ENCODE data around the gene KCNN3. TPM values are rescaled to one million over a fixed set of nuclear protein-coding genes. Genes with fewer than 3 reads are reported as not detected.

The KCNN3 gene
- total RNA-seq, 4 donors from 2014 or later: 5.0 to 30.0 (median 20.8) TPM

- H3K27ac ChIP-seq: no peak overlapping the region
- no peak overlapping the region for H3K4me3 ChIP-seq
- H3K27me3 ChIP-seq: no peaks in the 10 kb centered on the region
- in situ Hi-C loops (cut with MboI; ENCODE audit: low sequenced_read_pairs in 4 of 4) (loop anchor here (5.0 to 10.0 kb wide), 3 partner anchors 215 to 317 kb away; partner anchors contain the start of gene CHRNB2 (in 2 of the 4)), intact Hi-C loops (cut with DNase I; ENCODE audit: low total_unique reads) (no loop called here)
- peaks cover 3 to 4% of the 10 kb centered on the region in 2 donors for H3K4me1 ChIP-seq
- TF ChIP-seq POLR2A (IDR thresholded peaks at IDR 0.05): no peak
- TF ChIP-seq CTCF (IDR thresholded peaks at IDR 0.05 in 4 of 5, conservative IDR thresholded peaks at IDR 0.05 in 1 of 5): no peak
- no peaks in the 10 kb centered on the region for H3K9me3 ChIP-seq
- H3K36me3 ChIP-seq: no peaks in the 10 kb centered on the region
- DNase-seq (no peak), ATAC-seq (no peak)
These were observed 11.9 kb upstream of the KCNN3 start for GRCh38 chr1:154881820-154882535.

GRCh38 chr1:154880671-154881070 is 10.6 kb upstream of the KCNN3 start:
- no peaks in the 10 kb centered on the region for H3K36me3 ChIP-seq
- peaks cover 3 to 4% of the 10 kb centered on the region in 2 donors for H3K4me1 ChIP-seq
- ATAC-seq (no peak), DNase-seq (no peak)
- H3K4me3 ChIP-seq: no peak overlapping the region
- no peak for TF ChIP-seq CTCF (IDR thresholded peaks at IDR 0.05 in 4 of 5, conservative IDR thresholded peaks at IDR 0.05 in 1 of 5)
- no peak for TF ChIP-seq POLR2A (IDR thresholded peaks at IDR 0.05)
- H3K27ac ChIP-seq: no peak overlapping the region
- intact Hi-C loops (cut with DNase I; ENCODE audit: low total_unique reads): no loop called here
- in situ Hi-C loops (cut with MboI; ENCODE audit: low sequenced_read_pairs in 4 of 4): loop anchor here (5.0 to 10.0 kb wide), 3 partner anchors 213 to 316 kb away; partner anchors contain the start of gene CHRNB2 (in 2 of the 4)
- no peaks in the 10 kb centered on the region for H3K9me3 ChIP-seq
- H3K27me3 ChIP-seq: no peaks in the 10 kb centered on the region

GRCh38 chr1:154879038-154879421 is 8.9 kb upstream of the KCNN3 start:
- TF ChIP-seq POLR2A (IDR thresholded peaks at IDR 0.05) (no peak), CTCF (IDR thresholded peaks at IDR 0.05 in 4 of 5, conservative IDR thresholded peaks at IDR 0.05 in 1 of 5) (no peak)
- H3K4me1 ChIP-seq: peaks cover 3 to 4% of the 10 kb centered on the region in 2 donors
- no peaks in the 10 kb centered on the region for H3K27me3 ChIP-seq
- intact Hi-C loops (cut with DNase I; ENCODE audit: low total_unique reads) (loop anchor here (2.0 to 10.0 kb wide), 2 partner anchors 106 to 184 kb away; no protein-coding TSS in a partner anchor), in situ Hi-C loops (cut with MboI; ENCODE audit: low sequenced_read_pairs in 4 of 4) (no loop called here)
- DNase-seq (no peak), ATAC-seq (no peak)
- H3K27ac ChIP-seq: no peak overlapping the region
- no peak overlapping the region for H3K4me3 ChIP-seq
- no peaks in the 10 kb centered on the region for H3K9me3 ChIP-seq
- no peaks in the 10 kb centered on the region for H3K36me3 ChIP-seq

GRCh38 chr1:154878371-154879037 is 8.4 kb upstream of the KCNN3 start:
- DNase-seq (peak; percentile 65 to 79), ATAC-seq (peak; percentile 80 to 84)
- no peaks in the 10 kb centered on the region for H3K9me3 ChIP-seq
- no peaks in the 10 kb centered on the region for H3K27me3 ChIP-seq
- peak overlapping the region in 3 of 4 donors; percentile 29 to 69 (median 58) for H3K27ac ChIP-seq
- TF ChIP-seq POLR2A (IDR thresholded peaks at IDR 0.05) (no peak), CTCF (IDR thresholded peaks at IDR 0.05 in 4 of 5, conservative IDR thresholded peaks at IDR 0.05 in 1 of 5) (peak; percentile 82 to 96 (median 90))
- in situ Hi-C loops (cut with MboI; ENCODE audit: low sequenced_read_pairs in 4 of 4) (no loop called here), intact Hi-C loops (cut with DNase I; ENCODE audit: low total_unique reads) (loop anchor here (1.0 to 10.0 kb wide), 5 partner anchors 106 to 398 kb away; no protein-coding TSS in a partner anchor)
- H3K36me3 ChIP-seq: no peaks in the 10 kb centered on the region
- H3K4me1 ChIP-seq: peaks cover 3 to 4% of the 10 kb centered on the region in 2 donors
- no peak overlapping the region for H3K4me3 ChIP-seq
